ACC112 (cell line): Measurements from ENCODE around the gene HAO1.

Experiments
- H2AFZ ChIP-seq: fragments of 200-600 bp; sonication (generic); one replicate; pipeline ENCODE4 v1.6.0; 2017; ENCODE audit warnings: antibody characterized with exemption, low read length; ENCODE audit not compliant: unreplicated experiment
- H3K27ac ChIP-seq: fragments of 200-600 bp; sonication (generic); 2 replicates; pipeline ENCODE4 v1.5.1; 2014; ENCODE audit warnings: low read depth, mild to moderate bottlenecking, antibody characterized with exemption, low read length, moderate library complexity
- H3K27me3 ChIP-seq: fragments of 200-600 bp; sonication (generic); 2 replicates; pipeline ENCODE4 v1.6.1; 2014; ENCODE audit warnings: mild to moderate bottlenecking, antibody characterized with exemption, low read length, moderate library complexity, mixed read lengths; ENCODE audit not compliant: insufficient read depth
- H3K36me3 ChIP-seq: fragments of 200-600 bp; sonication (generic); 2 replicates; pipeline ENCODE4 v1.6.1; 2016; ENCODE audit warnings: mild to moderate bottlenecking, antibody characterized with exemption, low read length, moderate library complexity, mixed read lengths; ENCODE audit not compliant: insufficient read depth
- H3K4me1 ChIP-seq: fragments of 200-600 bp; sonication (generic); one replicate; pipeline ENCODE4 v1.6.1; 2016; ENCODE audit warnings: low read length, mixed read lengths; ENCODE audit not compliant: insufficient read depth, unreplicated experiment, control insufficient read depth
- H3K4me3 ChIP-seq: fragments of 200-600 bp; sonication (generic); 2 replicates; pipeline ENCODE4 v1.5.1; 2014; ENCODE audit warnings: mild to moderate bottlenecking, low read depth, low read length
- H3K79me2 ChIP-seq: fragments of 200-600 bp; sonication (generic); one replicate; pipeline ENCODE4 v1.6.0; 2016; ENCODE audit warnings: low read length; ENCODE audit not compliant: control insufficient read depth, unreplicated experiment, insufficient read depth

HAO1 gene

DNA sequence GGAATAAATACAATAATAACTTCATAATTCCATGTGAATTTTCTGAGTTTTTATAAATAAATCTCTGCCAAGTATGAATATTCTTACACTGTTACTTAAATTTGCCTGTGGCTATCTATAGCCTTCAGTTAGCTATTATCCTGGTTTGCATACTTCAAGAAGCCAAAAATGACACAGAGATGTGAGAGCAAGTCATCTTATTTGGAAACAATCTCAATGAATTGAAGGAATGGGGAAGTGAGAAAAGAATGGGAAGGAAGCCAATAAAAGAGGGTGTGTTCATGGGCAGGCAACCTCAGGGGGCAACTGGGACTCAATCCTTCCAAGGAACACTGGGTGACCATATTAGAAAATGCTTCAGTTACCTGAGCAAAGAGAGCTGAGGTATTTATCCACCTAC lies 9.9 kb downstream of the HAO1 start:
- no peaks in the 10 kb centered on the region for H3K4me1 ChIP-seq
- no peaks in the 10 kb centered on the region for H3K79me2 ChIP-seq
- peaks cover 31% of the 10 kb centered on the region; the same call in 1 of the 2 replicates for H3K27me3 ChIP-seq
- no peak overlapping the region for H2AFZ ChIP-seq
- no peaks in the 10 kb centered on the region for H3K36me3 ChIP-seq
- no peak overlapping the region for H3K4me3 ChIP-seq
- no peak overlapping the region for H3K27ac ChIP-seq

DNA sequence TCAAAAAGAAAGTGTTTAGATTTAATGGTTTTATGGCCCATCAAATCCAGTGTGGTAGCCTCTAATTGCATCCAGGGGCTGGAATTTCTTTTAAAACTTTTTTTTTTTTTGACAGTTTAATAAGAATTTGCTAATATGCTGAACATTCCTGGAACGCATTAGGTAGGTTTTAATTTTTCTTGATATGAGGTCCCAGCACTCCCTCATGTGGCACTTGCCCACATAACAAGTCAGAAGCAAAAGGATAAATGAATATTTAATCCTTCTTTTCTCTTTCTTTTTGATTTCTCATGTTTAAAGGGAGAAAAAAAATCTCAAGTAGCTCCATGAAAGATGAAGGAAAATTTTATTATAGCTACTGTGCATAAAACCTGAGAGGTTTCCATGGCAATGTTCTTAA lies 13.5 kb downstream of the HAO1 start:
- no peak overlapping the region for H2AFZ ChIP-seq
- H3K27me3 ChIP-seq, result peaks cover 23% of the 10 kb centered on the region; the same call in 1 of the 2 replicates
- H3K4me3 ChIP-seq, result no peak overlapping the region
- no peak overlapping the region for H3K27ac ChIP-seq
- peaks cover 11% of the 10 kb centered on the region for H3K4me1 ChIP-seq
- no peaks in the 10 kb centered on the region for H3K36me3 ChIP-seq
- no peaks in the 10 kb centered on the region for H3K79me2 ChIP-seq

DNA sequence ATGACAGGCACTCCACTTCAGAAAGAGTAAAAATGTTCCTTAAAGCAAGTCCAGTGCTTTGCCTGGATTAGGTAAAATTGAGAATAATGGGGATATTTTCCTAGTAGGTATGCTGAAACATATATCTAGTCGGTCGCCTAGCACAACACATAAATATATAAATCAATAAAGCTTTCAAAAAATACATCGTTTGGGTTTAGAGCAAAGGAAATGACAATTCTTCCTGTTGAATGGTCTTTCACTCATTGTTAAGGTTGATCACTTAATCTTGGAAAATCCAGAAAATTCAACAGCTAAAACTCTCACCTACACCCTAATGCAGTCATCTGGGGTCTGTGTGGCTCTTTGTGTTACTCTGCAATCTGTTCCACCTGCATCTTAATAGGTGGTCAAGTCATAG lies 13.9 kb downstream of the HAO1 start:
- Histone ChIP-seq H3K79me2 (no peaks in the 10 kb centered on the region), H2AFZ (no peak overlapping the region), H3K36me3 (no peaks in the 10 kb centered on the region), H3K4me3 (no peak overlapping the region), H3K27me3 (peaks cover 19% of the 10 kb centered on the region; the same call in 1 of the 2 replicates), H3K4me1 (peaks cover 11% of the 10 kb centered on the region), H3K27ac (no peak overlapping the region)

DNA sequence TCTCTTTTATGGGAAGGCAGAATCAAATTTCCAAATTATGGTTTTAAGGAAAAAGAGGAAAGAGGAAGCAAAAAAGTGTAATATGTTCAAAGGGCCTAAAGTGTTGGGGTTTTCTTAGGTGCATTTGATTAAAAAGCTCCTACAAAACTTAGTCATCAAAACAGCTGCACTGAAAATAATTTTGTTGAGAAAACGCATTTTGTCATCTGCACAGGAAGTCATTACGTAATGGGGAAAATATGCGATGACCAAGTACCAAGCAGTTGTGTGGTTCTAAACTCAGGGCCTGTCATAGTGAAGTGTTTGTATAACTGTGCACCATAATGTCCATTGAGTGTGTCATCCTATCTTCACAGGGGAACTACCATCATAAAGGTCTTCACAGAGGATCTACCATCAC lies 15.6 kb downstream of the HAO1 start:
- peak overlapping the region; percentile 36; the same call in 1 of the 2 replicates for H3K27ac ChIP-seq
- no peaks in the 10 kb centered on the region for H3K36me3 ChIP-seq
- H3K4me3 ChIP-seq, result no peak overlapping the region
- H3K27me3 ChIP-seq, result peaks cover 13% of the 10 kb centered on the region; the same call in 1 of the 2 replicates
- peaks cover 11% of the 10 kb centered on the region for H3K4me1 ChIP-seq
- H2AFZ ChIP-seq, result no peak overlapping the region
- no peaks in the 10 kb centered on the region for H3K79me2 ChIP-seq

- H3K4me1 ChIP-seq, result no peaks in the 10 kb centered on the region
- H3K4me3 ChIP-seq, result no peak overlapping the region
- H3K36me3 ChIP-seq, result no peaks in the 10 kb centered on the region
- H2AFZ ChIP-seq, result no peak overlapping the region
- H3K27ac ChIP-seq, result no peak overlapping the region
- H3K27me3 ChIP-seq, result peaks cover 9% of the 10 kb centered on the region; the same call in 1 of the 2 replicates
- no peaks in the 10 kb centered on the region for H3K79me2 ChIP-seq
These were observed 23.6 kb downstream of the HAO1 start for GRCh38 chr20:7916648-7917047.

DNA sequence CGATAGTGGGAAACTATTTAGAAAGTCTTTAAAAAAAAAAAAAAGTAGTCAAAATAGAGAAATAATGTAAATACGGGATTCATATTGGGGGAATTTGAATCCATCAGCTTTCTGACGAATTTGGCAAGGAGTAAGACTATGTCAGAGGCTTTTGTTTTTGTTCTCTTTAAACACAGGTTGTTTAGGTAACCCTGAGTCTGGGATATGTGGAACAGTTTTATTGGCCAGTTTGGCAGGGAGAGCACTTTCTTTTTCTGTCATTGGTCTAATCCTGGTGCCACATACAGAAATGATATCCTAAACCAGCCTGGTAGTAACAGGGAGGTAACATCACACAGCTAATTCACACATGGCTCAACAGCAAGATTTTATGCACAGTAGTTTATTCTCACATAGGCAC lies 27.7 kb downstream of the HAO1 start:
- Histone ChIP-seq H3K27me3 (peaks cover 3% of the 10 kb centered on the region; the same call in 1 of the 2 replicates), H3K4me3 (no peak overlapping the region), H3K27ac (no peak overlapping the region), H3K4me1 (no peaks in the 10 kb centered on the region), H3K36me3 (no peaks in the 10 kb centered on the region), H3K79me2 (no peaks in the 10 kb centered on the region), H2AFZ (no peak overlapping the region)

DNA sequence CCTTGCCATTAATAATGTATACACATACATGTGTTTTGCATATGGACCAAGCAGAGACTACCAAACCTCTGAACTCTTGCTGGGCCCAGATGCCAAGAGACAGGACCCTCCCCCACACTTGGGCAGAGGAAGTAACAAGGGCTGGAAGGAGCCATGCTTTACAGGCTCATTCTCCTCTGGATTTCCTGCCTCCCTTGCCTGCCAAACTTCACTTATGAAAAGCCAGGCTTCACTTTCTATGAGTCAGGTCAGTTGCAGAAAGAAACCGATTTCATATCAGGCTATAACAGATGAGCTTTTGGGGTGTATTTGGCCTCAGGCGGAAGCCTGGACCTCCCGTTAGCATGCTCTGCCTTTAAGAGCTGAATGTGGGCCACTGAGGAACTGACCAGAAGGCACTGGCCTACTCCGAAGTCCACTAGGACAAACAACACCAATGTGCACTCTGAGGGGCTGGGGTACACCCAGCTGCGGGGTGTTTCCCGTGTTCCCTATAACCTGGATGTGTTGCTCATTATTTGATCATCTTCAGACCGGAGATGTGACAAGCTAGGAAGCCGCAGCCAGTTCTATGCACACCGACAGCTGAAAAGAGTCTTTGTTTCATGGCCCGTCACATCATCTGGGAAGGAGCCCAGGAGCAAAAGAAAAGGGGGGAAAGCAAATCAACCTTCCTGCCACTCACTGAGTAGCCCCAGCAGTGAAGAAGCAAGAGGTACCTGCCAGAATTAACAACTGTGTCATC lies 28.5 kb downstream of the HAO1 start:
- Histone ChIP-seq H3K27ac (no peak overlapping the region), H3K4me3 (no peak overlapping the region), H3K27me3 (peaks cover 2% of the 10 kb centered on the region; the same call in 1 of the 2 replicates), H3K4me1 (no peaks in the 10 kb centered on the region), H3K79me2 (no peaks in the 10 kb centered on the region), H2AFZ (no peak overlapping the region), H3K36me3 (no peaks in the 10 kb centered on the region)

DNA sequence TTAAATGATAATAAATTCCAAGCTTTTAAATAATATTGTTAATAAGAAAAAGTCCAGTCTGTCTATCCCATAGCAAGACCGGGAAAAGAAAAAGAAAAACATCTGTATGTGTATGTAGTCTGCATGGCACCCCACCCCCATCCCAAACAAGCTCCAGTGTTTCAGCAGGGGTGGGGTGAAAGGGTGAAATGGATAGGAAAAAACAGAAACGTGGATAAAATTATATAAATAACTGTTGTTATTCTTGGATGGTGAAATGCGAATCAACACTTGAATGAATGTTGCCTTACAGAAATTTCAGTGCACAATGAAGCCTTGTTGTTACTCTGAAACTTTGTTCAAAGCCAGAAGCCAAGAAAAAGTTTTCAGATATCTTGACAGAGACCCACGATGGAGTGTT lies 31.4 kb downstream of the HAO1 start:
- Histone ChIP-seq H3K79me2 (no peaks in the 10 kb centered on the region), H3K27me3 (peaks cover 4% of the 10 kb centered on the region; the same call in 1 of the 2 replicates), H3K27ac (no peak overlapping the region), H3K4me1 (no peaks in the 10 kb centered on the region), H3K4me3 (no peak overlapping the region), H2AFZ (no peak overlapping the region), H3K36me3 (no peaks in the 10 kb centered on the region)

- Histone ChIP-seq H3K4me1 (no peaks in the 10 kb centered on the region), H3K79me2 (no peaks in the 10 kb centered on the region), H2AFZ (no peak overlapping the region), H3K27me3 (peaks cover 15% of the 10 kb centered on the region; the same call in 1 of the 2 replicates), H3K4me3 (no peak overlapping the region), H3K27ac (no peak overlapping the region), H3K36me3 (no peaks in the 10 kb centered on the region)
These were observed 36.8 kb downstream of the HAO1 start for GRCh38 chr20:7903429-7903828.

GRCh38 chr20:7902879-7903278 lies 37.4 kb downstream of the HAO1 start:
- H3K4me3 ChIP-seq, result no peak overlapping the region
- H3K4me1 ChIP-seq, result no peaks in the 10 kb centered on the region

GRCh38 chr20:7897781-7898364 lies 42.4 kb downstream of the HAO1 start:
- Histone ChIP-seq H2AFZ (no peak overlapping the region), H3K27me3 (peaks cover 27% of the 10 kb centered on the region; the same call in 1 of the 2 replicates), H3K4me1 (no peaks in the 10 kb centered on the region), H3K36me3 (no peaks in the 10 kb centered on the region), H3K27ac (no peak overlapping the region), H3K79me2 (no peaks in the 10 kb centered on the region), H3K4me3 (no peak overlapping the region)

More at GRCh38 chr20:7902879-7903278, 37.4 kb downstream of the HAO1 start:
- Histone ChIP-seq H3K79me2 (no peaks in the 10 kb centered on the region), H3K27ac (no peak overlapping the region), H2AFZ (no peak overlapping the region), H3K27me3 (peaks cover 18% of the 10 kb centered on the region; the same call in 1 of the 2 replicates), H3K36me3 (no peaks in the 10 kb centered on the region)
